Measurements from ENCODE around the gene RNF166. TPM values are rescaled to one million over a fixed set of nuclear protein-coding genes. Genes with fewer than 3 reads are reported as not detected.

The RNF166 gene
- polyA plus RNA-seq, 3 donors = 99.3 to 255 (median 120) TPM

DNA sequence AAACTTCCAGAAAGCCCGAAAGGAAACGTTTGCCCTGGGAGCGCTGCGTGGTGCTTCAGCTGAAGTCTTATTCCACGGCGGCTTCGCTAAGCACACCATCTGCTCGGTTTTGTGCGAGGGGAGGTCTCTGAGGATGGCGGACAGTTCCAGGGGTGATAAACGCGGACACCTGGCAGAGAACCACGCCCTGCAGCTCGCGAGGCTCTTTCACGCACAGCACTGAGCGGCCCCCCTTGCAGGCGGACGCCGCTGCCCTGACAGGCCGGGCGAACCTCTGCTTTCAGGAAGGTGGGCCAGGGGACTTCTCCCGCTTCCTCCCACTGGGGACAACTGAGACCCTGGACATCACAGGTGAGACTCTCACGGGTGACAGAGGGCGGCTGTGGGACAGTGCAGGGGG is 47.0 kb downstream of the RNF166 start:
- Mint-ChIP-seq H3K27ac (no peak overlapping the region), H3K4me3 (no peak overlapping the region), H3K36me3 (peaks cover 18 to 47% of the 10 kb centered on the region in 2 donors), H3K4me1 (peaks cover 16% of the 10 kb centered on the region), H3K27me3 (ENCODE audit: low read depth in 3 of 3) (peaks cover 2 to 3% (median 3%) of the 10 kb centered on the region in 3 donors), H3K9me3 (no peaks in the 10 kb centered on the region)
- Histone ChIP-seq H3K4me3 (replicated peaks in 1 of 3; ENCODE audit: low read depth in 2 of 3, low read length in 3 of 3) (no peak overlapping the region), H3K36me3 (replicated peaks in 1 of 2; ENCODE audit: control insufficient read depth in 1 of 2, insufficient read depth in 2 of 2, low read length in 2 of 2) (peaks cover 10 to 15% of the 10 kb centered on the region in 2 donors), H2AFZ (ENCODE audit: insufficient read depth, low read depth, low read length, poor library complexity, severe bottlenecking) (no peak overlapping the region), H3K4me1 (ENCODE audit: control insufficient read depth in 1 of 2, insufficient read depth in 2 of 2, low read length in 2 of 2) (peaks cover 17% of the 10 kb centered on the region in 2 donors), H3K79me2 (ENCODE audit: insufficient read depth, low read length) (peaks cover 6% of the 10 kb centered on the region), H4K20me1 (ENCODE audit: insufficient read depth, low read length) (no peaks in the 10 kb centered on the region), H3K27me3 (ENCODE audit: control insufficient read depth in 2 of 2, insufficient read depth in 2 of 2, low read length in 2 of 2) (no peaks in the 10 kb centered on the region), H3K9ac (ENCODE audit: insufficient read depth, low read length, poor library complexity, severe bottlenecking) (no peak overlapping the region), H3K4me2 (replicated peaks; ENCODE audit: extremely low read depth, low read length, poor library complexity, severe bottlenecking) (no peak overlapping the region), H3K9me3 (replicated peaks in 1 of 2; ENCODE audit: control insufficient read depth in 1 of 2, insufficient read depth in 1 of 2, low read length in 2 of 2) (no peaks in the 10 kb centered on the region), H3K27ac (ENCODE audit: low read depth in 1 of 2, low read length in 2 of 2) (no peak overlapping the region)
- intact Hi-C loops (cut with micrococcal nuclease) = no loop called here
- no peak for TF ChIP-seq CTCF (IDR thresholded peaks at IDR 0.05)
- 97% methylated on average over 25 of the region's 25 CpGs for WGBS (ENCODE audit: insufficient coverage)
- no peak for DNase-seq

DNA sequence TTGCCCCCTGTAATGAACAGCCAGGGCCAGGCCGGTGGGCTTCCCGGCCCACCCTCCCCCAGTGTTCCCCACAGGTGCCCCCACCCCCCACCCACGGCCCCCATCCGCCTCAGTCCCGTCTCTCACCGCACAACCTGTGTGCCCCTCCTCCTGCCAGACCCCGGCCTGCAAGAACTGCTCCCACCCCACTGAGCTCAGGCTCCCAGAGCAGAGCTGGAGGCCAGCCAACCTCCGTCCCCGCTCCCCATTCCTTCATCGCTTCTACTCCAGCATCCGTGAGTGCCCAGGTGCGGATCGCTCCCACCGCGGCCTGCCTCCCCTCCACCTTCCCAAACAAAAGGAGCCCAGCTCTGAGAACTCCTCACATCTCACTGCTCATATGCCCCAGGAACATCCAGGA is 47.5 kb downstream of the RNF166 start:
- Histone ChIP-seq H3K27me3 (ENCODE audit: control insufficient read depth in 2 of 2, insufficient read depth in 2 of 2, low read length in 2 of 2) (no peaks in the 10 kb centered on the region), H3K36me3 (replicated peaks in 1 of 2; ENCODE audit: control insufficient read depth in 1 of 2, insufficient read depth in 2 of 2, low read length in 2 of 2) (peaks cover 10 to 15% of the 10 kb centered on the region in 2 donors), H4K20me1 (ENCODE audit: insufficient read depth, low read length) (no peaks in the 10 kb centered on the region), H3K9ac (ENCODE audit: insufficient read depth, low read length, poor library complexity, severe bottlenecking) (no peak overlapping the region), H3K4me2 (replicated peaks; ENCODE audit: extremely low read depth, low read length, poor library complexity, severe bottlenecking) (no peak overlapping the region), H2AFZ (ENCODE audit: insufficient read depth, low read depth, low read length, poor library complexity, severe bottlenecking) (no peak overlapping the region), H3K79me2 (ENCODE audit: insufficient read depth, low read length) (peaks cover 6% of the 10 kb centered on the region), H3K4me3 (replicated peaks in 1 of 3; ENCODE audit: low read depth in 2 of 3, low read length in 3 of 3) (no peak overlapping the region), H3K4me1 (ENCODE audit: control insufficient read depth in 1 of 2, insufficient read depth in 2 of 2, low read length in 2 of 2) (peaks cover 13% of the 10 kb centered on the region in 2 donors), H3K27ac (ENCODE audit: low read depth in 1 of 2, low read length in 2 of 2) (no peak overlapping the region), H3K9me3 (replicated peaks in 1 of 2; ENCODE audit: control insufficient read depth in 1 of 2, insufficient read depth in 1 of 2, low read length in 2 of 2) (no peaks in the 10 kb centered on the region)
- H3K4me1 Mint-ChIP-seq = peaks cover 13% of the 10 kb centered on the region
- H3K27ac Mint-ChIP-seq = no peak overlapping the region
- no peak for TF ChIP-seq CTCF (IDR thresholded peaks at IDR 0.05)
- DNase-seq = no peak
- intact Hi-C loops (cut with micrococcal nuclease) = no loop called here
- no peak overlapping the region for H3K4me3 Mint-ChIP-seq
- no peaks in the 10 kb centered on the region for H3K9me3 Mint-ChIP-seq
- peaks cover 2 to 3% (median 3%) of the 10 kb centered on the region in 3 donors for H3K27me3 Mint-ChIP-seq (ENCODE audit: low read depth in 3 of 3)
- peaks cover 18 to 49% of the 10 kb centered on the region in 2 donors for H3K36me3 Mint-ChIP-seq
- 100% methylated on average over 10 of the region's 15 CpGs for WGBS (ENCODE audit: insufficient coverage)

All from CD14-positive monocyte (primary cell).